HG03442 (cell line): ENCODE measurements around the gene BACE1.

Experiments used
- ATAC-seq: cut with Tn5 transposase; IDR thresholded peaks from one replicate; pipeline ENCODE4 v1.9.1; 2021; ENCODE audit warnings: mild to moderate bottlenecking, moderate library complexity; ENCODE audit not compliant: unreplicated experiment

Gene BACE1

DNA sequence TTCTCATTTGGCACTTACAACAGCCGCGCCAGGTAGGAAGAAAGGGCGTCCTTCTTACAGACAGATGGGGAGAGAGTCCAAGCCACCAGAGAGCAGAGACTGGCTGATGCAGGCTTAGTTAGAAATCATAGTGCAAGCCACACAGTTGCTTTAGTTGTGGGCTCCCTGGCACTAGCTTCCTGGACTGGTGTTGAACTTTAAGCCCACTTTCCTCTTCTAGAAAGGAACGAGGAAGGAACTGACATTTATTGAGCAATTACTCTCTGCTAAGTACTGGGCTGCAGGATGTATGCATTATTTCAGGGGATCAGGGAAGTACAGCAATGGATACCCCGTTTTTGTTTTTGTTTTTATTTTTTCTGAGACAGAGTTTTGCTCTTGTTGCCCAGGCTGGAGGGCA, 3.0 kb downstream of the BACE1 start:
- no peak for ATAC-seq

- ATAC-seq: no peak
Observed at GRCh38 chr11:117309310-117309709, 6.7 kb downstream of the BACE1 start.

- no peak for ATAC-seq
Observed at GRCh38 chr11:117305145-117305544, 10.9 kb downstream of the BACE1 start.

- ATAC-seq: no peak
Observed at GRCh38 chr11:117303646-117304315, 12.3 kb downstream of the BACE1 start.

- no peak for ATAC-seq
Observed at GRCh38 chr11:117303101-117303500, 13.0 kb downstream of the BACE1 start.

DNA sequence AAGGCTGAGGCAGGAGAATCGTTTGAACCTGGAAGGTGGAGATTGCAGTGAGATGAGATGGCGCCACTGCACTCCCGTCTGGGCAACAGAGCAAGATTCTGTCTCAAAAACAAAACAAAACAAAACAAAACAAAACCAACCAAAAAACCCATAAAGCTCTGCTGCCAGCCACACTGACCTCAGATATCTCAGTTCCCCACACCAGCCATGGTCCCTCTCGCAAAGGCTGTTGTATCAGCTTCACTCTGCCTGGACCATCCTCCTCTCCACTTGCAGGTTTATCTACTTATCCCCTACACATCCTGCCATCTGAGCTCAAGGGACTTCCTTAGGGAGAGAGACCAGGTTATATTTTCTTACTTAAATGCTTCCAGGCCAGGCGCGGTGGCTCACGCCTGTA, 13.8 kb downstream of the BACE1 start:
- ATAC-seq: no peak

GRCh38 chr11:117300773-117301172, 15.3 kb downstream of the BACE1 start:
- no peak for ATAC-seq

- no peak for ATAC-seq
Observed at GRCh38 chr11:117300283-117300663, 15.8 kb downstream of the BACE1 start.

DNA sequence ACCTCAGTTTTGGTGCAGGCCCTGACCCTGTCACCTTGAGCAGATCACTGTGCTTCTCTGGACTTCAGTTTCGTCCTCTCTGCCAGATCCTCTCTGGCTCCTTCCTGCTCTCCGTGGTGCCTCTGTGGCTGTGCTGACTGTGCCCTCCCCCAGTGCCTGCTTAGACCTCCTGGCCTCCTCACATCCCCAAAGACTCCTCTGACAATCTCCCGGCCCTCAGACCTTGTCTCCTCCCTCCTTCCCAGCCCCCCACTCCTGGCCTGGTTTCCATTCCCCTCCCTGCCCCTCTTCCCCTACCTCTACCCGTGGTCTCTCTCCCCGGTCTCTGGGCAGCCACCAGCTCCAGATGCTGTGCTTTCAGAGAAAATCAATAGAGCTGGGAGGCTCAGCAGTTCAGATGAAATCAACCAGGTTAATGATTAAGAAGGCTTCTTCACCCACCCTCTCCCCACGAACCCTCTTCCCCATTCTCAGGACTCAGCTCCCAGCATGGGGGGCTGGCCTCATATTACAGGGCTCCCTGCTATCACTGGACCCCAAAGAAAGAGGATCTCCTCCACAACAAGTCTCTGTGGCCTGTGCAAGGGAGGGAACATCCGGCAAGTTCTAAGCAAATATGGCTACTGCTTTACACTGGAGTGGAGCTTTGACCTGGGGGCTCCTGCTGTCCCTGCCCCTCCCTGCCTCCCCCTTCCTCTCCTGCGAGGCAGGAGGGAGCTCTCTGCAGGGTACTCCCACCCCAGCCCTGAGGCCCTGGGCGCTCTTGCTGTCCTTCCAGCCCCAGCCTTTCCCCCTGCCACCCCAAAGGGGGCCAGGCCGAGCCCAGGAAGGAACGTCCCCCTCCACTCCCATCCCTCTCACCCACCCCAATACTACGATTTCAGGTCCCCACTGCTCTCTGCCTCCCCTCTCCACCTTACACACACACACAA, 16.4 kb downstream of the BACE1 start:
- no peak for ATAC-seq

GRCh38 chr11:117298195-117298594, 17.9 kb downstream of the BACE1 start:
- ATAC-seq: no peak

GRCh38 chr11:117296881-117297280, 19.2 kb downstream of the BACE1 start:
- ATAC-seq: no peak

DNA sequence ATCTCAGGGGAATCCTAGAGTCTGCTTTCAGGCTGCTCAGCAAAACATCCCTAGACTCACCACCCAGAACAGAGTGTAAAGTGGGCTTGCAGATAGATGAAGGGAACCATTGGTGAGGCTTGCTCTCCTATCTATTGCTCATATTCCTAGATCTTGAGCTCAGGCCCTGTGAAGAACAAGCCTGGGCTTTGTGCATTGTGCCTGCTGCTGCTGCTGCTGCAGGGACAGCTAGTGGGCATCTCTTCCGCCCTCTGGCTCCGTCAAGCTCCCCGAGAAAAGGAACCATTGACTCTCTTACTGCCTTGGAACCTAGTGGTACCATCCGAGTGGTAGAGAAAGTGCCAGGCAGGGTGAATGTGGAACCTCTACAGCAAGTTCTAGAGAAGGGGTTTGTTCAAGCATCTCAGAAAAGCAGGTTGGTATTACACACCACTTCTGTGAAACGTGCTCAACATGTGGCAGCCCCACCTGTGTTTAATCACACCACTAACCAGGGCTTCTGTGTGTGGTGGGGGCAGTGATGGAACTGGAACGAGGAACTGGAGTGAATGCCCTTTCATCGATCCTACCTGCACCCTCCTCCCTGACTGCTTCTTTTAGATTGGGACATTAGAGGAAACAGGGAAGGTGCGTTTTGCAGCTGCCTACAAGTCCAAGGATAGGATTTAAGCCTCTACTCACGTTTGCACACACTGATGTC, 20.5 kb downstream of the BACE1 start:
- no peak for ATAC-seq

DNA sequence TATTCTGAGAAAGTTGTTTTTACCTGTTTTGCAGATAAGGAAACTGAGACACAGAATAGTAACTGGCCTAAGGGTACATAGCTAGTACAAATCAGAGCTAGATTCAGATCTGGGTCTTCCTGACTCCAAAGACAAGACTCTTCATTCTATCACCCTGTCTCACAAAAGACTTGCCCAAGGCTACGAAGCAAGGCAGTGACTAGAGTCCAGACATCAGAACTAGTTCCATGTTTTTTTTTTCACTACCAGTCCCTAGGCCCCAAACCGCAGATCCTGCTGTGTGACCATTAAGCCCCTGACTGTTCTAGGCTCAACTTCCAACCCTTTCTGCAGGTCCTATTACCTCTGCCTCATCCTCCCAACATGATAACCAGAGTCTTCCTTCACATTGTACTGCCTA, 23.4 kb downstream of the BACE1 start:
- no peak for ATAC-seq

DNA sequence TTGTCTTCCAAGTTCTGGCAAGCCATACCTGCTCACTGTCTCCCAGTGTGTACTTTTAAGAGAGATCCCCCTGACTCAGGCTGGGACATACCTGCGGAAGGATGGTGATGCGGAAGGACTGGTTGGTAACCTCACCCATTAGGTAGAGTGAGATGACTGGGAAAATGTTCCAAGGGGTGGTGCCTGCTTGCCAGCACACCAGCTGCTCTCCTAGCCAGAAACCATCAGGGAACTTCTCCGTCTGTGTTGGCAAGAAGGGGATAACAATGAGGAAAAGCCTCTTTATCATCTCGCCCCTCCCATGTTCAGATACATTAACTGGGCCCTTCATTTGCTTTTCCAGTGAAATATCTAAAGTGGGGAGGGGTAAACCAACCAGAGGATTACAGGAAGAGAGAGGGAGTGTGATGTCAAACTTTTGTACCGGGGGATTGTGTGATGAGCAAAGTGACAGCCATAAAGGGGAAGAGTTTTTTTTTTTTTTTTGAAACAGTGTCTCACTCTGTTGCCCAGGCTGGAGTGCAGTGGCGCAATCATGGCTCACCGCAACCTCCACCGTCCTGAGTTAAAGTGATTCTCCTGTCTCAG, 25.2 kb downstream of the BACE1 start, which contains the start of gene BACE1-AS:
Gene BACE1-AS, plus strand, starts transcription at position 538 of the 588 bp plus-strand sequence.
- ATAC-seq: no peak

DNA sequence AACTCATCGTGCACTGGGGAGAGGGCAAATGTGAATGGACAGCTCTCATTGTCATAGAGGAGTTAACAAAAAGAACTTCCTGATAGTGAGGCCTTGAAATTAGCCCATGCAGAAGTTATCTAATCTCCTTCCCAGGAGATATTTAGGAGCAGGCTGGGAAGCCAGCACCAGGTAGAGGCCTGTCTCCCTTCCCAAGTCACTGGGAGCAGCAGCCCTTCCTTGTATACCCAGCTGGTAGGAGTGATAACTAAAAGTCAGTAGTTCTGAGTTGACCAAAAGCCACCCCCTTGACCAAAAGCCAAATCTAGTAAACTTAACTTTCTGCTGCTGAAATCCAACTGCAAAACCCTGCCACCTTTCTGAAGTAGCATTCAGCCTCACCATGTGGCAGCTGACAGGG, 26.3 kb downstream of the BACE1 start:
- ATAC-seq: no peak

- no peak for ATAC-seq
Observed at GRCh38 chr11:117287668-117288067, 28.4 kb downstream of the BACE1 start.

GRCh38 chr11:117286588-117286987, 29.5 kb downstream of the BACE1 start:
- ATAC-seq: no peak

DNA sequence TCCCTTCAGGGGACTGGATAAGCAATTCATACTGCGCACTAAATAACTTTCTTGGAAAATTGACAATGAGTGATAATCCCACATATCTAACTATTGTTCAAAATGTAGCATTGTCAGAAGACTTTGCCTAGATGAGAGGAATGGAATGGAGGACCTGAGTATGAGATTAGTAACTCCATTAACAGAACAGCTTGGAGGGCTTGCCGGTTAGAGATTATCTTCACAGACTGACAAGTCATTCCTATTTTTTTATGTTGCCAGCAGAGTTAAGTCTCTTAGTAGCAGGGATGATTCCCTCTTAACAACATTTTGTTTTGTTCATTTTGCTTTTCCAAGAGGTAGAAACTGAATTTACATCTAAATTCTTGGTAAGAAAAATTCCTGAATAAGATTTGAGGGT, 32.0 kb downstream of the BACE1 start:
- ATAC-seq: no peak

DNA sequence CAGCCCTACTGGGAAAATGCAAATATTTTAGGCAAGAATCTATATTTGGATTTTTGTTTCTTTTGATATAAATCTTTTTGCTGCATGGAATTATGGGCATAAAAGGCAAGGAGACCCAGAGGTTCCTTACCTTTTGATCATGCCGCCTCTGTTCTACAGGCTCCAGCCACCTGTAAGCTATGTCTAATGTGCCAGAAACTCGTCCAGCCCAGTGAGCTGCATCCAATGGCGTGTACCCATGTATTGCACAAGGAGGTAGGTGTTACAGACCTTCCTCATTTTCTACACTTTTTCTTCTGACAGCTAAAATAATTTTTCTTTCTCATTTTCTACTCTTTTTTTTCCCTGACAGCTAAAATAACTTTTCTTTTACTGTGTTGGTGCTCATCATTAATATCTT, 33.1 kb downstream of the BACE1 start:
- ATAC-seq: no peak

DNA sequence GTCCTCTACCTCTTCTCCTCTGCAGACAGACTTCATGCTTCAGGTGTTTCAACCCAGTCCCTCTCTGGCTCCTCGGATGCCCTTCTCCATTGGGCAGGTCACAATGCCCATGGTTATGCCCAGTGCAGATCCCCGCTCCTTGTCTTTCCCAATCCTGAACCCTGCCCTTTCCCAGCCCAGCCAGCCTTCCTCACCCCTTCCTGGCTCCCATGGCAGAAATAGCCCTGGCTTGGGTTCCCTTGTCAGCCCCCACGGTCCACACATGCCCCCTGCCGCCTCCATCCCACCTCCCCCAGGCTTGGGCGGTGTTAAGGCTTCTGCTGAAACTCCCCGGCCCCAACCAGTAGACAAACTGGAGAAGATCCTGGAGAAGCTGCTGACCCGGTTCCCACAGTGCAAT, 34.2 kb downstream of the BACE1 start:
- no peak for ATAC-seq

- ATAC-seq: no peak
Observed at GRCh38 chr11:117281159-117281558, 34.9 kb downstream of the BACE1 start.
